HL-60 (cell line): ENCODE measurements around the gene RBFOX2.

Experiments
- CTCF ChIP-seq: IDR thresholded peaks from one replicate; pipeline ENCODE4 v1.5.1; 2011; ENCODE audit warnings: low read length, control low read depth, inconsistent platforms; ENCODE audit not compliant: insufficient read depth
- POLR2AphosphoS5 ChIP-seq: IDR thresholded peaks from 2 replicates; pipeline ENCODE4 v1.6.1; 2012; ENCODE audit warnings: low read depth
- SPI1 ChIP-seq: IDR thresholded peaks from 2 replicates; pipeline ENCODE4 v1.6.1; 2012; ENCODE audit warnings: low read depth, mild to moderate bottlenecking, borderline replicate concordance

GRCh38 chr22:35883031-35883620 is 145.5 kb downstream of the RBFOX2 start:
- TF ChIP-seq CTCF: no peak
- no peak for TF ChIP-seq POLR2AphosphoS5
- TF ChIP-seq SPI1: no peak
